Neural cell (in vitro differentiated cells): ENCODE results near the gene LIMS2. TPM values are rescaled to one million over a fixed set of nuclear protein-coding genes. Genes with fewer than 3 reads are reported as not detected.

Source experiments
- H2AFZ ChIP-seq: fragments of 200-600, 300-800 bp; sonication (generic), shearing (Covaris generic); 2 replicates; pipeline ENCODE4 v1.6.0; 2014; ENCODE audit warnings: low read depth, mild to moderate bottlenecking, antibody characterized with exemption, low read length, moderate library complexity
- H3F3A ChIP-seq: fragments of 200-600 bp; shearing (Covaris generic); 2 replicates; pipeline ENCODE4 v1.6.1; 2016; ENCODE audit warnings: mild to moderate bottlenecking, moderate library complexity, mixed read lengths, antibody characterized with exemption, low read length; ENCODE audit not compliant: insufficient read depth, poor library complexity, severe bottlenecking
- H3K27ac ChIP-seq: fragments of 200-600, 300-800 bp; sonication (generic), shearing (Covaris generic); 2 replicates; pipeline ENCODE4 v1.5.1; 2014; ENCODE audit warnings: mild to moderate bottlenecking, low read length, moderate library complexity
- H3K27me3 ChIP-seq: fragments of 300-800, 200-600 bp; sonication (generic), shearing (Covaris generic); 2 replicates; pipeline ENCODE4 v1.6.0; 2014; ENCODE audit warnings: mild to moderate bottlenecking, low read depth, low read length, moderate library complexity; ENCODE audit not compliant: insufficient read depth
- H3K36me3 ChIP-seq: fragments of 300-800, 200-600 bp; sonication (generic), shearing (Covaris generic); 2 replicates; pipeline ENCODE4 v1.5.1; 2014; ENCODE audit warnings: mild to moderate bottlenecking, antibody characterized with exemption, low read length, moderate library complexity; ENCODE audit not compliant: insufficient read depth
- H3K4me2 ChIP-seq: fragments of 300-800, 200-600 bp; sonication (generic), shearing (Covaris generic); 2 replicates; pipeline ENCODE4 v1.6.0; 2014; ENCODE audit warnings: mild to moderate bottlenecking, low read length
- H3K4me3 ChIP-seq: fragments of 300-800, 200-600 bp; sonication (generic), shearing (Covaris generic); 2 replicates; pipeline ENCODE4 v1.5.1; 2014; ENCODE audit warnings: mild to moderate bottlenecking, low read length, moderate library complexity
- H3K79me2 ChIP-seq: fragments of 200-600 bp; shearing (Covaris generic); replicated peaks from 2 replicates; pipeline ENCODE4 v1.6.0; 2014; ENCODE audit warnings: mild to moderate bottlenecking, low read length, moderate library complexity; ENCODE audit not compliant: insufficient read depth
- H3K9ac ChIP-seq: fragments of 300-800, 200-600 bp; sonication (generic), shearing (Covaris generic); 2 replicates; pipeline ENCODE4 v1.6.1; 2016; ENCODE audit warnings: mild to moderate bottlenecking, low read length, mixed read lengths
- H3K9me2 ChIP-seq: fragments of 200-600 bp; shearing (Covaris generic); 2 replicates; pipeline ENCODE4 v1.6.1; 2016; ENCODE audit warnings: mild to moderate bottlenecking, low read length, mixed read lengths; ENCODE audit not compliant: insufficient read depth
- H3K9me3 ChIP-seq: fragments of 200-600, 300-800 bp; sonication (generic), shearing (Covaris generic); 2 replicates; pipeline ENCODE4 v1.6.1; 2016; ENCODE audit warnings: mild to moderate bottlenecking, mixed run types, low read length, moderate library complexity, mixed read lengths
- H4K20me1 ChIP-seq: fragments of 200-600 bp; shearing (Covaris generic); 2 replicates; pipeline ENCODE4 v1.6.1; 2016; ENCODE audit warnings: mild to moderate bottlenecking, mixed run types; ENCODE audit not compliant: insufficient read depth
- CTCF ChIP-seq: fragments of 450-650 bp; IDR thresholded peaks from 2 replicates; pipeline ENCODE4 v1.5.1; 2014; ENCODE audit warnings: antibody characterized with exemption, mild to moderate bottlenecking, moderate library complexity; ENCODE audit not compliant: poor library complexity, severe bottlenecking
- EZH2 ChIP-seq: fragments of 200-600, 300-800 bp; shearing (Covaris generic), sonication (generic); IDR thresholded peaks from 2 replicates; pipeline ENCODE4 v1.6.1; 2014; ENCODE audit warnings: antibody characterized with exemption, low read length, borderline replicate concordance, mild to moderate bottlenecking; ENCODE audit not compliant: insufficient read depth, poor library complexity, severe bottlenecking
- MXI1 ChIP-seq: fragments of 450-650 bp; conservative IDR thresholded peaks from 2 replicates; pipeline ENCODE4 v1.6.1; 2014; ENCODE audit warnings: antibody characterized with exemption, mild to moderate bottlenecking; ENCODE audit not compliant: poor library complexity, severe bottlenecking
- POLR2AphosphoS5 ChIP-seq: IDR thresholded peaks from 2 replicates; pipeline ENCODE4 v1.6.1; 2012
- RAD21 ChIP-seq: fragments of 450-650 bp; conservative IDR thresholded peaks from 2 replicates; pipeline ENCODE4 v1.6.1; 2014; ENCODE audit warnings: antibody characterized with exemption, mild to moderate bottlenecking, moderate library complexity
- SMC3 ChIP-seq: fragments of 450-650 bp; conservative IDR thresholded peaks from 2 replicates; pipeline ENCODE4 v1.6.1; 2014; ENCODE audit warnings: antibody characterized with exemption, mild to moderate bottlenecking, moderate library complexity; ENCODE audit not compliant: poor library complexity
- TAF1 ChIP-seq: IDR thresholded peaks from 2 replicates; pipeline ENCODE4 v1.6.1; 2012; ENCODE audit warnings: low read depth
- polyA plus RNA-seq: library from polyadenylated mRNA; depleted of rRNA; stranded (reverse); fragments of >200 nt; gene quantifications from 2 replicates; pipeline ENCODE4 v1.2.3, GENCODE V29; 2014
- TF ChIP-seq, protein P1 (sequence below): IDR thresholded peaks from 2 replicates; pipeline ENCODE4 v1.6.1; 2012; ENCODE audit warnings: borderline replicate concordance

LIMS2 gene
- polyA plus RNA-seq, 1 donor from 2014 or later = not detected

- Histone ChIP-seq H3K36me3 (no peaks in the 10 kb centered on the region), H3F3A (no peaks in the 10 kb centered on the region), H3K79me2 (no peaks in the 10 kb centered on the region), H3K9me2 (no peaks in the 10 kb centered on the region), H3K4me2 (no peak overlapping the region), H2AFZ (no peak overlapping the region), H3K27me3 (no peaks in the 10 kb centered on the region), H3K9ac (no peak overlapping the region), H3K27ac (no peak overlapping the region), H4K20me1 (no peaks in the 10 kb centered on the region), H3K9me3 (no peaks in the 10 kb centered on the region), H3K4me3 (no peak overlapping the region)
- TF ChIP-seq SMC3 (no peak), EZH2 (no peak), POLR2AphosphoS5 (no peak), CTCF (no peak), MXI1 (no peak)
- TF ChIP-seq, protein P1, sequence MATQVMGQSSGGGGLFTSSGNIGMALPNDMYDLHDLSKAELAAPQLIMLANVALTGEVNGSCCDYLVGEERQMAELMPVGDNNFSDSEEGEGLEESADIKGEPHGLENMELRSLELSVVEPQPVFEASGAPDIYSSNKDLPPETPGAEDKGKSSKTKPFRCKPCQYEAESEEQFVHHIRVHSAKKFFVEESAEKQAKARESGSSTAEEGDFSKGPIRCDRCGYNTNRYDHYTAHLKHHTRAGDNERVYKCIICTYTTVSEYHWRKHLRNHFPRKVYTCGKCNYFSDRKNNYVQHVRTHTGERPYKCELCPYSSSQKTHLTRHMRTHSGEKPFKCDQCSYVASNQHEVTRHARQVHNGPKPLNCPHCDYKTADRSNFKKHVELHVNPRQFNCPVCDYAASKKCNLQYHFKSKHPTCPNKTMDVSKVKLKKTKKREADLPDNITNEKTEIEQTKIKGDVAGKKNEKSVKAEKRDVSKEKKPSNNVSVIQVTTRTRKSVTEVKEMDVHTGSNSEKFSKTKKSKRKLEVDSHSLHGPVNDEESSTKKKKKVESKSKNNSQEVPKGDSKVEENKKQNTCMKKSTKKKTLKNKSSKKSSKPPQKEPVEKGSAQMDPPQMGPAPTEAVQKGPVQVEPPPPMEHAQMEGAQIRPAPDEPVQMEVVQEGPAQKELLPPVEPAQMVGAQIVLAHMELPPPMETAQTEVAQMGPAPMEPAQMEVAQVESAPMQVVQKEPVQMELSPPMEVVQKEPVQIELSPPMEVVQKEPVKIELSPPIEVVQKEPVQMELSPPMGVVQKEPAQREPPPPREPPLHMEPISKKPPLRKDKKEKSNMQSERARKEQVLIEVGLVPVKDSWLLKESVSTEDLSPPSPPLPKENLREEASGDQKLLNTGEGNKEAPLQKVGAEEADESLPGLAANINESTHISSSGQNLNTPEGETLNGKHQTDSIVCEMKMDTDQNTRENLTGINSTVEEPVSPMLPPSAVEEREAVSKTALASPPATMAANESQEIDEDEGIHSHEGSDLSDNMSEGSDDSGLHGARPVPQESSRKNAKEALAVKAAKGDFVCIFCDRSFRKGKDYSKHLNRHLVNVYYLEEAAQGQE = no peak
Observed at GRCh38 chr2:127636248-127637235, 38.8 kb downstream of the LIMS2 start.

DNA sequence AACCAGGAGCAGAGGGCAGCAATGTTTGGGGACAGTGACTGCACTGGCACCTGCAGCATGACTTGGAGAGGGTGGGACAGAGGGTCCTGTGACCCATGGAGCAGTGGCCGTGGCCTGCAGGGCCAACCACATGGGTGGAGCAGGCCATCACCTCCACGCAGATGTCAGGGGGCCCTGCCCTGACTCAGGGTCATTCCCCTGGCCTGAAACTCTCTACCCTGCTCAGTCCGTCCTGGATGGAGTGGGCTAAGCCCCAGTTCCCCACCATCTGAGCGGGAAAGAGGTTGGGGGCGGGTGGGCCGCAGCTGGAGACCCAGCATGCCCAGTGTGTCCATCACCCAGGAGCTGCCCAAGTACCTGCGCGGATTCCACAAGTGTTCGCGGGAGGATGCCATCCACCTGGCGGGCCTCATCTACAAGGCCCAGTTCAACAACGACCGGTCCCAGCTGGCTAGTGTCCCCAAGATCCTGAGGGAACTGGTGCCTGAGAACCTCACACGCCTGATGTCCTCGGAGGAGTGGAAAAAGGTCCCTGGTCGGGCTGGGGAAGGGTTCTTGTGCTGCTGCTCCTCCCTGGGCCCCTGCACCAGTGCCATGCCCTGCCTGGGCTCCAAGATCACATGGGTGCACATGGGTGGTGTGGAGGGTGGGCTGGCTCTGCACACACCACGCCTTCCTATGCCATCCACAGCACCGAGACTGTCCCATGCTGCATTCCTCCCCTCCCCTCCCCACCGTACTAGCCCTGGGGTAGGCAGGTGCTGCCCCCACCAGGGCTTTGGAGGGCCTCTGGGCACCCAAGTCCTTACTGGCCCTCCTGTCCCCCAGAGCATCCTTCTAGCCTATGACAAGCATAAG, 39.7 kb downstream of the LIMS2 start:
- Histone ChIP-seq H3K27me3 (no peaks in the 10 kb centered on the region), H4K20me1 (no peaks in the 10 kb centered on the region), H3K9me2 (no peaks in the 10 kb centered on the region), H3K79me2 (no peaks in the 10 kb centered on the region), H3K27ac (no peak overlapping the region), H3K4me2 (no peak overlapping the region), H3F3A (no peaks in the 10 kb centered on the region), H3K4me3 (no peak overlapping the region), H3K9me3 (no peaks in the 10 kb centered on the region), H3K36me3 (no peaks in the 10 kb centered on the region), H2AFZ (no peak overlapping the region), H3K9ac (no peak overlapping the region)
- TF ChIP-seq POLR2AphosphoS5 (no peak), TAF1 (no peak), RAD21 (no peak), MXI1 (no peak), SMC3 (no peak), EZH2 (no peak), CTCF (no peak)
- TF ChIP-seq, protein P1 = no peak
